Astrocyte (in vitro differentiated cells and primary cell): ENCODE results near the gene URB1.

Experiments
- EZH2 ChIP-seq: IDR thresholded peaks from 2 replicates; pipeline ENCODE4 v1.6.1; 2012; ENCODE audit warnings: mild to moderate bottlenecking, low read length, inconsistent platforms; ENCODE audit not compliant: insufficient read depth
- TF ChIP-seq, protein P1 (sequence below): IDR thresholded peaks from 2 replicates; pipeline ENCODE4 v1.5.1; 2011; ENCODE audit warnings: low read depth, mild to moderate bottlenecking, inconsistent platforms, low read length, moderate library complexity; ENCODE audit not compliant: insufficient read depth

DNA sequence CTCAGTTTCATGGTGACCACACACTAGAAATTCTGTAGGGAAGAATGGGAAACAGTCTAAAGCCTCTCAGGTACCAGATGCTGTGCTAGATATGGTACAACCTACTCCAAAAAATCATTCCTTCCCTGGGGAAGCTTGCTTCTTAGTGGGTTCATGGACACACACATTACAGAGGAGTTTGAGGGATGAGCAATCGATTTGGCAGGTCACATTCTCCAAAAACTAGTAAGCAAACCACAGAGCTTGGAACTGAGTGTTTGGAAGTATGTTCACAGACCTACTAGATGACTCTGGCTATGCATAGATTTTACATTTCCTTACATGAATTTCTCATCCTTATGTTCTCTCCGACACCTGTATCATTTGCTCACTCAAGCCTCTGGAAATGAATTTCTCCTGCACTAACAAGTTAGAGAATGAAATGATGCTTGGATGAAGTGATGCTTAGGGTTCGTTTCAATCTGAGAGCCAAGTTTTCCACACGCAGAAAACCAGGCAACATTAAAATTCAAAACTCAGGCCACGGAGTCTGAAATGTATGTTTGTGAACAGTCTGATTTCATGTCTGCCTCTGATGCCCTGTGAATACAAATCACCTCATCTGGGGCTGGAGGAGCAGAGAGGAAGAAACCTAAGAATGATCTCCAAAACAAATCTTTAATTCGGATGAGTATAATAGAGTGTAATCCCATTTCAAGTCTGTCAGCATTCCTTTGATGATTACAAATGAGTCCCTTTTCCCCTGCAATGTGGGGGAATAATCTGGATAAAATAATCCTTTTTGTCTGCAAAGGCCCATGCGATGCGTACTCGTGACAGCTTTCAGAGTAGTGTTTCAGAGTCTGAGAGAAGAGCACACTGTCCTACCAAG, 30.7 kb upstream of the URB1 start:
- TF ChIP-seq, protein P1, sequence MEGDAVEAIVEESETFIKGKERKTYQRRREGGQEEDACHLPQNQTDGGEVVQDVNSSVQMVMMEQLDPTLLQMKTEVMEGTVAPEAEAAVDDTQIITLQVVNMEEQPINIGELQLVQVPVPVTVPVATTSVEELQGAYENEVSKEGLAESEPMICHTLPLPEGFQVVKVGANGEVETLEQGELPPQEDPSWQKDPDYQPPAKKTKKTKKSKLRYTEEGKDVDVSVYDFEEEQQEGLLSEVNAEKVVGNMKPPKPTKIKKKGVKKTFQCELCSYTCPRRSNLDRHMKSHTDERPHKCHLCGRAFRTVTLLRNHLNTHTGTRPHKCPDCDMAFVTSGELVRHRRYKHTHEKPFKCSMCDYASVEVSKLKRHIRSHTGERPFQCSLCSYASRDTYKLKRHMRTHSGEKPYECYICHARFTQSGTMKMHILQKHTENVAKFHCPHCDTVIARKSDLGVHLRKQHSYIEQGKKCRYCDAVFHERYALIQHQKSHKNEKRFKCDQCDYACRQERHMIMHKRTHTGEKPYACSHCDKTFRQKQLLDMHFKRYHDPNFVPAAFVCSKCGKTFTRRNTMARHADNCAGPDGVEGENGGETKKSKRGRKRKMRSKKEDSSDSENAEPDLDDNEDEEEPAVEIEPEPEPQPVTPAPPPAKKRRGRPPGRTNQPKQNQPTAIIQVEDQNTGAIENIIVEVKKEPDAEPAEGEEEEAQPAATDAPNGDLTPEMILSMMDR: no peak
- TF ChIP-seq EZH2: no peak
